ENCODE measurements around the gene FAM107B. TPM values are rescaled to one million over a fixed set of nuclear protein-coding genes. Genes with fewer than 3 reads are reported as not detected.

The FAM107B gene
- total and polyA plus RNA-seq, 11 donors, result 1.9 to 27.6 (median 4.9) TPM

DNA sequence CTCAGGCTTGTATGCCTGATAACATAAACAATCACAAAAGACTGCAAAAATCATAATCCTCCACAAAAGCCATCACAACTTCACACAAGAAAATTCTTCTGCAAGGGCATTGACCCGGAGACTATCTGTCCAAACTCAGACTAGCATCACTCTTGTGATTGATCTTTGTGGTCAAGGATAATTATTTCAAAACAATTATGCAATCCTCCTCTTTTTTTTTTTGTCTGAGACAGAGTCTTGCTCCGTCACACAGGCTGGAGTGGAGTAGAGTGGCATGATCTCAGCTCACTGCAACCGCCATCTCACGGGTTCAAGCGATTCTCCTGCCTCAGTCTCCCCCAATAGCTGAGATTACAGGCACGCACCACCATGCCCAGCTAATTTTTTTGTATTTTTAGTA lies 41.0 kb upstream of the FAM107B start:
- no peak for ATAC-seq
- TF ChIP-seq POLR2A (IDR thresholded peaks at IDR 0.05), result no peak
- TF ChIP-seq, protein P1, sequence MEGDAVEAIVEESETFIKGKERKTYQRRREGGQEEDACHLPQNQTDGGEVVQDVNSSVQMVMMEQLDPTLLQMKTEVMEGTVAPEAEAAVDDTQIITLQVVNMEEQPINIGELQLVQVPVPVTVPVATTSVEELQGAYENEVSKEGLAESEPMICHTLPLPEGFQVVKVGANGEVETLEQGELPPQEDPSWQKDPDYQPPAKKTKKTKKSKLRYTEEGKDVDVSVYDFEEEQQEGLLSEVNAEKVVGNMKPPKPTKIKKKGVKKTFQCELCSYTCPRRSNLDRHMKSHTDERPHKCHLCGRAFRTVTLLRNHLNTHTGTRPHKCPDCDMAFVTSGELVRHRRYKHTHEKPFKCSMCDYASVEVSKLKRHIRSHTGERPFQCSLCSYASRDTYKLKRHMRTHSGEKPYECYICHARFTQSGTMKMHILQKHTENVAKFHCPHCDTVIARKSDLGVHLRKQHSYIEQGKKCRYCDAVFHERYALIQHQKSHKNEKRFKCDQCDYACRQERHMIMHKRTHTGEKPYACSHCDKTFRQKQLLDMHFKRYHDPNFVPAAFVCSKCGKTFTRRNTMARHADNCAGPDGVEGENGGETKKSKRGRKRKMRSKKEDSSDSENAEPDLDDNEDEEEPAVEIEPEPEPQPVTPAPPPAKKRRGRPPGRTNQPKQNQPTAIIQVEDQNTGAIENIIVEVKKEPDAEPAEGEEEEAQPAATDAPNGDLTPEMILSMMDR (IDR thresholded peaks at IDR 0.05), result no peak
- H3K36me3 ChIP-seq, result no peaks in the 10 kb centered on the region
- 89 to 96% (median 94%) methylated on average over 6 of the region's 6 CpGs for WGBS, 4 donors
- no peaks in the 10 kb centered on the region for H3K27me3 ChIP-seq
- no peak overlapping the region for H3K4me3 ChIP-seq
- no peak overlapping the region for H3K27ac ChIP-seq
- intact Hi-C loops (cut with DNase I), result no loop called here
- no peaks in the 10 kb centered on the region for H3K9me3 ChIP-seq
- H3K4me1 ChIP-seq, result peaks cover 0 to 8% (median 0%) of the 10 kb centered on the region in 12 donors
- DNase-seq, result no peak

DNA sequence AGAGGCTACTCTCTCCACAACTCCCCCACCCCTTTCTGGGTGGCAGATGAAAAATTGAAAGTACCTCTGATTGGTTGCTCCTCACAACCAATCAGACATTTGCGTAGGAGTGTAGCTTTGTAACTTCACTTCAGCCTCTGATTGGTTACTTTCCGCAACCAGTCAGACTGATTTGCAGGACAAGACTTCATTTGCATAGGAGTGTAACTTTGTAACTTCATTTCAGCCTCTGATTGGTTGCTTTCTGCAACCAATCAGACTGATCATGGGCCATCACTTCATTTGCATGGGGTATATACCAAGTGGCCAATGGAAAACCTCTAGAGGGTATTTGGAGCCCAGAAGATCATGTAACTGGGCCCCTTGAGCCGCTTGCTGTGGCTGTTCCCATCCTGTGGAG lies 37.6 kb upstream of the FAM107B start:
- Histone ChIP-seq H3K27ac (no peak overlapping the region), H3K36me3 (no peaks in the 10 kb centered on the region), H3K27me3 (no peaks in the 10 kb centered on the region), H3K4me3 (no peak overlapping the region), H3K9me3 (no peaks in the 10 kb centered on the region), H3K4me1 (peaks cover 0 to 8% (median 0%) of the 10 kb centered on the region in 12 donors)
- intact Hi-C loops (cut with DNase I), result no loop called here
- no peak for TF ChIP-seq POLR2A (IDR thresholded peaks at IDR 0.05)
- TF ChIP-seq, protein P1 (IDR thresholded peaks at IDR 0.05), result no peak
- no peak for DNase-seq
- WGBS, 4 donors, result 90 to 93% (median 92%) methylated on average over 3 of the region's 3 CpGs
- ATAC-seq, result no peak

DNA sequence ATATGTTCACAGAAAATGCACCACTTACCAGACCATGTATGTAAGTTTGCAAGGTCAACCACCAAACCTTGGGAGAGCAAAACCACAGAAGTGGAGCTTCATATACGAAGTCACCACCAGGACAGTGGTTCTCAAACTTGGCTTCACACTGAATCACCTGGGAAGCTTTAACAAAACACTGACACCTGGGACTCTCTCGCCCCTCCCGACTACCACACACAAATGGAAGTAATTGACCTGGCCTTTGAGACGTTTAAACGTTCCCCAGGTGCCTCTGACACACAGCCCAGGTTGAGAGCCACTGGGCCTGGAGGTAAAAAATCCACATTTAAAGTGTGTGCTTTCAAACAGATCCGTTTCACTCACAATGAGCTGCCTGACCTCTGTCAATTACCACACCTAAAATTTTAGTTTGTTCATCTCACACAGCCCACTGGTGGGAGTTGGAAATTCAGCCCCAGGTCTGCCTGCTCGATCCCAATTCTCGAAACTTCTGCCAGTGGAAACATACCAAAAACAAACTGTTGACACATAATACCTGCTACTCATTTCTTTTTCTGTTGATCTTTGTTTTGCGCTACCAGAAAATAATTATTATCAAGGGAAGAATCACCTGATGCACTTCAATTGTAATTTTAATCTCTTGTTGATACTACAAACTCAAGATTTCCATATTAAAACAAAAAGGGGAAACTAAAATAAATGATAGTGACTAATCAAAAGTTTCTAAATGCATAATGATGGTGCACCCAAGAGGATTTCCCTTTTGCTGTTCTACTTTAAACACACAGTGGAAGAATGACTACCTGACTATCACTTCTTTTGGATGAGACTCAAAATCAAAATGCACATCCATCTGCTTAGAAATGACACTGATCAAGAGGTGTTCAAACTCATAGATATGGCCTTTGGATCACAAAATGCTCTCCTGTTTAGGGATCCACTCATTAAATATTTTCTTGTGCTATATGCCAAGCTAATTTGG lies 36.6 kb upstream of the FAM107B start:
- DNase-seq, result no peak
- Histone ChIP-seq H3K4me3 (no peak overlapping the region), H3K27me3 (no peaks in the 10 kb centered on the region), H3K36me3 (no peaks in the 10 kb centered on the region), H3K9me3 (no peaks in the 10 kb centered on the region), H3K4me1 (peaks cover 0 to 8% (median 0%) of the 10 kb centered on the region in 12 donors), H3K27ac (no peak overlapping the region)
- WGBS, 4 donors, result 73 to 76% (median 73%) methylated on average over 8 to 9 of the region's 9 CpGs
- TF ChIP-seq POLR2A (IDR thresholded peaks at IDR 0.05), result no peak
- TF ChIP-seq, protein P1 (IDR thresholded peaks at IDR 0.05), result no peak
- intact Hi-C loops (cut with DNase I), result no loop called here
- no peak for ATAC-seq

DNA sequence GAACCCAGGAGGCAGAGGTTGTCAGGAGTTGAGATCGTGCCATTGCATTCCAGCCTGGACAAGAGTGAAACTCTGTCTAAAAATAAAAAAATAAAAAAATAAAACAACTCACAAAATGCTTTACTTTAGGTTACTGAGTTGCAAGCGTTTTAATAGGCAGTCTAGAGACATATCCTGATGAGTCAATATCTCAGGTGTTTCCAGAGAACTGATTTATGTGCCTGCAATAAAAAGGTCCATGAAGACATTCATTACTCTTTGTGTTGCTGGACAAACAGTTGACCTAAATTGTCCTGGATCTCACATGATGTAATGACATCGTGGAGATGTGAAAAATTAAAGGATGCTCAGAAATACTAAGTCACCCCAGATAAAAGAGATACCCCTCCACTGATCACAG lies 31.6 kb upstream of the FAM107B start:
- TF ChIP-seq POLR2A (IDR thresholded peaks at IDR 0.05), result no peak
- TF ChIP-seq, protein P1 (IDR thresholded peaks at IDR 0.05), result no peak
- Histone ChIP-seq H3K27me3 (no peaks in the 10 kb centered on the region), H3K36me3 (no peaks in the 10 kb centered on the region), H3K4me3 (no peak overlapping the region), H3K4me1 (no peaks in the 10 kb centered on the region), H3K9me3 (peaks cover 0 to 3% (median 0%) of the 10 kb centered on the region in 12 donors), H3K27ac (no peak overlapping the region)
- DNase-seq (no peak), ATAC-seq (no peak)
- WGBS, 4 donors, result 72 to 78% (median 75%) methylated on average over 3 of the region's 3 CpGs
- intact Hi-C loops (cut with DNase I), result no loop called here

Measured in heart left ventricle (tissue), 16 donors.